Loucy (cell line): ENCODE measurements around the gene B4GALNT4.
"Not testable (repeated sequence)": the region's sequence is repeated elsewhere in the genome, so short reads cannot be mapped to it uniquely, and the experiment has no call there.

ENCODE experiments used
- CTCF ChIP-seq: fragments of 200-600 bp; sonication (generic); conservative IDR thresholded peaks from 2 replicates; pipeline ENCODE4 v1.5.1; 2014; ENCODE audit warnings: mild to moderate bottlenecking, antibody characterized with exemption, low read length
- EZH2phosphoT487 ChIP-seq: fragments of 200-600 bp; IDR thresholded peaks from 2 replicates; pipeline ENCODE4 v1.6.1; 2018; ENCODE audit warnings: antibody characterized with exemption, mild to moderate bottlenecking, moderate library complexity, borderline replicate concordance

DNA sequence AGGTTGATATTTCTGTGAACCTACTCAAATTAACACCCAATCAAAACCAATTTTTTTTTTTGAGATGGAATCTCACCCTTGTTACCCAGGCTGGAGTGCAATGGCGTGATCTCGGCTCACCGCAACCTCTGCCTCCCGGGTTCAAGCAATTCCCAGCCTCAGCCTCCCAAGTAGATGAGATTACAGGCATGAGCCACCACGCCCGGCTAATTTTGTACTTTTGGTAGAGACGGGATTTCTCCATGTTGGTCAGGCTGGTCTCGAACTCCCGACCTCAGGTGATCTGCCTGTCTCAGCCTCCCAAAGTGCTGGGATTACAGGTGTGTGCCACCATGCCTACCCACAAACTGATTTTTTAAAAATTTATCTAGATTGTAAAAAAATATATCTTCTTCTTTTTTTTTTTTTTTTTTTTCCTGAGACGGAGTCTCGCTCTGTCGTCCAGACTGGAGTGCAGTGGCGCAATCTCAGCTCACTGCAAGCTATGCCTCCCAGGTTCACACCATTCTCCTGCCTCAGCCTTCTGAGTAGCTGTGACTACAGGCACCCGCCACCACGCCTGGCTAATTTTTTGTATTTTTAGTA is 40.7 kb upstream of the B4GALNT4 start:
- TF ChIP-seq CTCF, EZH2phosphoT487: not testable (repeated sequence)
